ENCODE data around the gene FBXO34.

Gene FBXO34

GRCh38 chr14:55336162-55336561 lies 64.9 kb downstream of the FBXO34 start:
- no peak overlapping the region for H3K4me3 ChIP-seq (ENCODE audit: insufficient read depth, low read length, poor library complexity, severe bottlenecking)
- H3K27ac ChIP-seq (ENCODE audit: low read depth, low read length), result no peak overlapping the region
- no peaks in the 10 kb centered on the region for H3K36me3 ChIP-seq (ENCODE audit: low read length)
- TF ChIP-seq EZH2phosphoT487 (conservative IDR thresholded peaks at IDR 0.05; ENCODE audit: low read length) (no peak), CTCF (IDR thresholded peaks at IDR 0.05; ENCODE audit: insufficient read depth, low read length, poor library complexity, severe bottlenecking) (no peak)
- H3K4me2 ChIP-seq (ENCODE audit: low read depth, low read length, poor library complexity, severe bottlenecking), result no peak overlapping the region
- H4K20me1 ChIP-seq (ENCODE audit: low read depth, low read length), result no peaks in the 10 kb centered on the region; the same call in 1 of the 2 replicates
- no peak overlapping the region for H3K9ac ChIP-seq (ENCODE audit: low read length)
- no peaks in the 10 kb centered on the region for H3K9me3 ChIP-seq (ENCODE audit: insufficient read depth, low read length)
- H3K9me2 ChIP-seq (replicated peaks; ENCODE audit: insufficient read depth, low read length), result no peaks in the 10 kb centered on the region
- H3K79me2 ChIP-seq (ENCODE audit: insufficient read depth, low read length), result peaks cover 43% of the 10 kb centered on the region; the same call in 1 of the 2 replicates
- no peaks in the 10 kb centered on the region for H3K27me3 ChIP-seq (ENCODE audit: low read length)
- no peaks in the 10 kb centered on the region for H3F3A ChIP-seq (ENCODE audit: insufficient read depth)
- no peak overlapping the region for H2AFZ ChIP-seq (ENCODE audit: low read depth, low read length, severe bottlenecking)

- Histone ChIP-seq H4K20me1 (ENCODE audit: low read depth, low read length) (no peaks in the 10 kb centered on the region; the same call in 1 of the 2 replicates), H3K9me3 (ENCODE audit: insufficient read depth, low read length) (no peaks in the 10 kb centered on the region), H3K4me3 (ENCODE audit: insufficient read depth, low read length, poor library complexity, severe bottlenecking) (no peak overlapping the region), H3K9ac (ENCODE audit: low read length) (no peak overlapping the region), H3K36me3 (ENCODE audit: low read length) (no peaks in the 10 kb centered on the region), H3K4me2 (ENCODE audit: low read depth, low read length, poor library complexity, severe bottlenecking) (no peak overlapping the region), H3F3A (ENCODE audit: insufficient read depth) (no peaks in the 10 kb centered on the region), H3K27ac (ENCODE audit: low read depth, low read length) (no peak overlapping the region), H3K27me3 (ENCODE audit: low read length) (no peaks in the 10 kb centered on the region), H3K9me2 (replicated peaks; ENCODE audit: insufficient read depth, low read length) (no peaks in the 10 kb centered on the region), H2AFZ (ENCODE audit: low read depth, low read length, severe bottlenecking) (no peak overlapping the region), H3K79me2 (ENCODE audit: insufficient read depth, low read length) (peaks cover 43% of the 10 kb centered on the region; the same call in 1 of the 2 replicates)
- TF ChIP-seq EZH2phosphoT487 (conservative IDR thresholded peaks at IDR 0.05; ENCODE audit: low read length), result no peak
- TF ChIP-seq CTCF (IDR thresholded peaks at IDR 0.05; ENCODE audit: insufficient read depth, low read length, poor library complexity, severe bottlenecking), result no peak
These were observed 65.5 kb downstream of the FBXO34 start for GRCh38 chr14:55336691-55337090.

- no peak overlapping the region for H3K4me3 ChIP-seq (ENCODE audit: insufficient read depth, low read length, poor library complexity, severe bottlenecking)
- no peaks in the 10 kb centered on the region for H3K36me3 ChIP-seq (ENCODE audit: low read length)
- no peak overlapping the region for H3K27ac ChIP-seq (ENCODE audit: low read depth, low read length)
- H2AFZ ChIP-seq (ENCODE audit: low read depth, low read length, severe bottlenecking), result no peak overlapping the region
- no peaks in the 10 kb centered on the region for H4K20me1 ChIP-seq (ENCODE audit: low read depth, low read length)
- TF ChIP-seq EZH2phosphoT487 (conservative IDR thresholded peaks at IDR 0.05; ENCODE audit: low read length), result no peak
- no peak for TF ChIP-seq CTCF (IDR thresholded peaks at IDR 0.05; ENCODE audit: insufficient read depth, low read length, poor library complexity, severe bottlenecking)
- no peaks in the 10 kb centered on the region for H3F3A ChIP-seq (ENCODE audit: insufficient read depth)
- peaks cover 36% of the 10 kb centered on the region for H3K79me2 ChIP-seq (ENCODE audit: insufficient read depth, low read length)
- H3K27me3 ChIP-seq (ENCODE audit: low read length), result no peaks in the 10 kb centered on the region
- no peaks in the 10 kb centered on the region for H3K9me2 ChIP-seq (replicated peaks; ENCODE audit: insufficient read depth, low read length)
- H3K4me2 ChIP-seq (ENCODE audit: low read depth, low read length, poor library complexity, severe bottlenecking), result no peak overlapping the region
- no peaks in the 10 kb centered on the region for H3K9me3 ChIP-seq (ENCODE audit: insufficient read depth, low read length)
- no peak overlapping the region for H3K9ac ChIP-seq (ENCODE audit: low read length)
These were observed 68.5 kb downstream of the FBXO34 start for GRCh38 chr14:55339770-55340169.
